Lower lobe of right lung (tissue), 2 donors: Measurements from ENCODE around the gene ATRNL1. TPM values are rescaled to one million over a fixed set of nuclear protein-coding genes. Genes with fewer than 3 reads are reported as not detected.

ENCODE experiments used
- ATAC-seq, 2 donors: fragments of 200-7000 bp; cut with Tn5 transposase; one replicate each; pipeline ENCODE4 v1.9.1; 2020 to 2022; ENCODE audit warnings: mild to moderate bottlenecking in 2 of 2, moderate library complexity in 2 of 2
- DNase-seq: peaks from one replicate; pipeline ENCODE4 v3.0.0-alpha.2; 2020
- H3K27ac ChIP-seq: fragments of 200-600 bp; one replicate; pipeline ENCODE4 v1.8.0; 2022
- H3K27me3 ChIP-seq: fragments of 200-600 bp; one replicate; pipeline ENCODE4 v1.8.0; 2022; ENCODE audit warnings: low read depth
- H3K36me3 ChIP-seq: fragments of 200-600 bp; one replicate; pipeline ENCODE4 v1.8.0; 2022; ENCODE audit warnings: mild to moderate bottlenecking
- H3K4me1 ChIP-seq: fragments of 200-600 bp; one replicate; pipeline ENCODE4 v1.8.0; 2022
- H3K4me3 ChIP-seq: fragments of 200-600 bp; one replicate; pipeline ENCODE4 v1.8.0; 2022; ENCODE audit warnings: mild to moderate bottlenecking
- H3K9me3 ChIP-seq: fragments of 200-600 bp; one replicate; pipeline ENCODE4 v1.8.0; 2022
- CTCF ChIP-seq: fragments of 200-600 bp; IDR thresholded peaks from one replicate; pipeline ENCODE4 v1.8.0; 2022; ENCODE audit warnings: antibody characterized with exemption, mild to moderate bottlenecking
- intact Hi-C: fragments of 100-400 bp; cut with DNase I; formaldehyde crosslinking; loops from one replicate; pipeline ENCODE4 v1.11.0; 2022
- total RNA-seq: library from RNA; stranded (reverse); fragmentation: NEBNext Ultra II Directional; extraction: Animal tissue kit (Norgen Biotek cat#: 25700); gene quantifications from one replicate; pipeline ENCODE4 v1.2.1, GENCODE V29; 2021
- donor health status: DM: no; HTN: yes; CAD: no; lungs with severe emphysema.

ATRNL1 gene
- total RNA-seq, 1 donor from 2014 or later: 0.92 TPM

DNA sequence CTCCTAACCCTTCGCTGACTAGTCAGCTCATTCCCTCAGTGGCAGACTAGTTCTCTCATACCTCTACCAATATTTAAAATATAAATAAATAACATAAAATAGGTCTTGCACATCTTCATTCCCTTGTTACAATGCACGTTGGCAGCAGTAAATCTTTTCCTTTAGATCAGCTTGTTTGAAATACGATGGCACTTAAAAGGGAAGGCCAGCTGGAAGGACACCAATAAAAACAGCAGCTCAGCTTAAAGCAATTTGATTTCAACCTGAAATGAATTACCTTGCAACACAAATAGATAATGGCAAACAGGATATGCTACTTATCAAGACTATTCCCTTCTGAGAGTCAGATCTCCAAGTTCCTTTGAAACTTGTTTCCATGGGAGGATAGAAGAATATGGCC is 858.1 kb downstream of the ATRNL1 start:
- TF ChIP-seq CTCF: no peak
- Histone ChIP-seq H3K9me3 (no peaks in the 10 kb centered on the region), H3K27ac (no peak overlapping the region), H3K36me3 (no peaks in the 10 kb centered on the region), H3K4me1 (no peaks in the 10 kb centered on the region), H3K27me3 (no peaks in the 10 kb centered on the region), H3K4me3 (no peak overlapping the region)
- intact Hi-C loops: no loop called here
- DNase-seq (no peak), ATAC-seq (no peak)

DNA sequence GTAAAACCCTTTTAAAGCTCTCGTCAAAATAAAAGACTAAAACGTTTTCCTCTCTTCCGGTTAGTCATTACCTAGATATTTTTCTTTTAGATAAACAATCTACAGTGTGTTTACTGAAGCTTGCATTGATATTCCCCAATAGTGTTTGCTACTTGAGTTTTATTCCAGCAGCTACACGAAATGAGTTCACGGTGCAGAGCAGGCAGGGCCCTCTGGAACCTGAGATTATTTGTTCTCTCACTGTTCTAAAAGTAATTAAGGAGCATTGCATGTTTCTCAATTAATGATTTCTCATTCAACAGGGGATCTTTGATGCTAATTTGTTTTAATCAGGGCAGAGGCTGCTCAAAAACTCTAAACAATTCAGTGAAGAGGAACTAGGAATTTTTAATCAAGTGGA is 860.1 kb downstream of the ATRNL1 start:
- ATAC-seq: no peak
- no peak overlapping the region for H3K27ac ChIP-seq
- intact Hi-C loops: no loop called here

DNA sequence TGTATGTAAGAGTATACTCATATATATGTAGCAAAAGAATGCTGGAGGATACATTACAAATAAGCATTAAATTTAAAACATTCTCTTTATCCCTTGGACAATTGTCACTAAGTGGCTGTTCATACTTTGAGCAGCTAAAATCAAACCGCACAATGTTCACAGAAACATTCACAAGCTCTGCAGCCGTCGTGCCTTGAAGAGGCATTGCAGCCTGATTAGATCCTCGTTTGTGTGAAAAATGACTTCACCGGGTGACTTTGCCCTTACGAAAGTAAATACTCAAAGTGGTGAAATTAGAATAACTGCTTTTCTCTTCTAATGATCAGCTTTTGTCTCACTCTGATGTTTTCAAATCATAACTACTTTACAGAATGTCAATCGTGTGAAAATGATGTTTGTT is 860.8 kb downstream of the ATRNL1 start:
- Histone ChIP-seq H3K27ac (no peak overlapping the region), H3K4me3 (no peak overlapping the region), H3K9me3 (no peaks in the 10 kb centered on the region), H3K4me1 (no peaks in the 10 kb centered on the region), H3K27me3 (no peaks in the 10 kb centered on the region), H3K36me3 (no peaks in the 10 kb centered on the region)
- TF ChIP-seq CTCF: no peak
- intact Hi-C loops: no loop called here
- DNase-seq (no peak), ATAC-seq (no peak)

More for the DNA sequence above, 860.1 kb downstream of the ATRNL1 start:
- DNase-seq: no peak
- Histone ChIP-seq H3K27me3 (no peaks in the 10 kb centered on the region), H3K4me3 (no peak overlapping the region), H3K36me3 (no peaks in the 10 kb centered on the region), H3K9me3 (no peaks in the 10 kb centered on the region), H3K4me1 (no peaks in the 10 kb centered on the region)
- TF ChIP-seq CTCF: no peak

GRCh38 chr10:115956225-115957011 is 863.3 kb downstream of the ATRNL1 start:
- TF ChIP-seq CTCF: no peak
- no peak for ATAC-seq
- no peaks in the 10 kb centered on the region for H3K4me1 ChIP-seq
- H3K36me3 ChIP-seq: no peaks in the 10 kb centered on the region
- no peak overlapping the region for H3K4me3 ChIP-seq
- no peak for DNase-seq
- H3K27me3 ChIP-seq: no peaks in the 10 kb centered on the region
- H3K9me3 ChIP-seq: no peaks in the 10 kb centered on the region
- intact Hi-C loops: no loop called here
- no peak overlapping the region for H3K27ac ChIP-seq

- Histone ChIP-seq H3K36me3 (no peaks in the 10 kb centered on the region), H3K9me3 (no peaks in the 10 kb centered on the region), H3K4me3 (no peak overlapping the region), H3K27ac (no peak overlapping the region), H3K27me3 (no peaks in the 10 kb centered on the region), H3K4me1 (no peaks in the 10 kb centered on the region)
- TF ChIP-seq CTCF: no peak
- no peak for DNase-seq
- ATAC-seq: no peak
- intact Hi-C loops: no loop called here
Observed at GRCh38 chr10:115957012-115957399, 863.8 kb downstream of the ATRNL1 start.
